Glutamatergic neuron (in vitro differentiated cells): ENCODE data around the gene DHRS1. TPM values are rescaled to one million over a fixed set of nuclear protein-coding genes. Genes with fewer than 3 reads are reported as not detected.

ENCODE experiments used
- DNase-seq: peaks from one replicate; pipeline ENCODE4 v3.0.0; 2022
- H3K27ac Mint-ChIP-seq: one replicate; pipeline ENCODE4 v1.8.0; 2020; ENCODE audit warnings: mild to moderate bottlenecking, mixed read lengths, inconsistent platforms; ENCODE audit not compliant: unreplicated experiment
- H3K27me3 Mint-ChIP-seq: one replicate; pipeline ENCODE4 v1.8.0; 2020; ENCODE audit warnings: mild to moderate bottlenecking, moderate library complexity, mixed read lengths, inconsistent platforms; ENCODE audit not compliant: unreplicated experiment
- H3K36me3 Mint-ChIP-seq: one replicate; pipeline ENCODE4 v1.8.0; 2020; ENCODE audit warnings: mild to moderate bottlenecking, mixed read lengths, inconsistent platforms; ENCODE audit not compliant: unreplicated experiment
- H3K4me1 Mint-ChIP-seq: one replicate; pipeline ENCODE4 v1.8.0; 2020; ENCODE audit warnings: mild to moderate bottlenecking, low read depth, mixed read lengths, inconsistent platforms; ENCODE audit not compliant: unreplicated experiment
- H3K4me3 Mint-ChIP-seq: one replicate; pipeline ENCODE4 v1.8.0; 2020; ENCODE audit warnings: mild to moderate bottlenecking, mixed read lengths, inconsistent platforms; ENCODE audit not compliant: unreplicated experiment
- H3K9me3 Mint-ChIP-seq: one replicate; pipeline ENCODE4 v1.8.0; 2020; ENCODE audit warnings: mild to moderate bottlenecking, moderate library complexity, mixed read lengths, inconsistent platforms; ENCODE audit not compliant: unreplicated experiment
- CTCF ChIP-seq: fragments of 200-600 bp; sonication (generic); IDR thresholded peaks from one replicate; pipeline ENCODE4 v1.5.0; 2021; ENCODE audit not compliant: partially characterized antibody, unreplicated experiment
- total RNA-seq: library from RNA; stranded (reverse); fragmentation: NEBNext Ultra II Directional; extraction: Animal tissue kit (Norgen Biotek cat#: 25700); gene quantifications from one replicate; pipeline ENCODE4 v1.2.1, GENCODE V29; 2021; ENCODE audit not compliant: unreplicated experiment

DHRS1 gene
- total RNA-seq, 1 donor from 2014 or later = 25.1 TPM

GRCh38 chr14:24290746-24291145, 8.8 kb downstream of the DHRS1 start:
- no peak for TF ChIP-seq CTCF
- Mint-ChIP-seq H3K4me3 (peak overlapping the region; percentile 39), H3K27ac (peak overlapping the region; percentile 4), H3K9me3 (peaks cover 1% of the 10 kb centered on the region), H3K4me1 (no peaks in the 10 kb centered on the region), H3K36me3 (no peaks in the 10 kb centered on the region), H3K27me3 (no peaks in the 10 kb centered on the region)
- DNase-seq = no peak

DNA sequence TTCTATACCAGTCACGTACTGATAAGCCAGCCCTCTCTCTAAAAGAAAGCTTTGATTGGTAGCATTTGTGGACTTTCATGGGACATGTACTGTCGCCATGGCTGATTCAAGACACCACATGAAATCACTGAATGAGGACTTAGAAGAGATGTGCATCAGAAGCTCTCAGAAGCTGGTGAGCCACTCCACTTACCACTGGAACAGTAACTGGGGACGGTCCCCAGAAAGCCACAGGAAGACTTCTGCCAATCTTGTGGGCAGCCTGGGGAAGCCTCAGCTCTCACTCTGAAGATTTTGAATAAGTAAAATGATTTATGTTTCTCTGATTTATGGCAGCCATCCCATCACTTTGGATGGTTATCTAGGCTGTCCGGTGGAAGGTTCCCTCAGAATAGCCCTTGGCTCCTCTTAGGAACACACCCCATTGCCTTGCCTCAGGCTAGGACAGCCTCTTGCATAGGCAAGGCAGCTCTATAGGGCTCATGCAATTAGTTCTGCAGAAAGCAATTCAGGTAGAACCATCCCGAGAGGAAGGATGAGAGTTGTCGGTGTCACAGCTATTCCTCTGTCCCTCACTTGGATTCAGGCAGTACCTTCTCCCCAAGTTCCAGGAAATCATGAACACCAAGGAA, 9.8 kb downstream of the DHRS1 start:
- H3K9me3 Mint-ChIP-seq = peaks cover 1% of the 10 kb centered on the region
- H3K4me1 Mint-ChIP-seq = no peaks in the 10 kb centered on the region
- no peak for TF ChIP-seq CTCF
- H3K27ac Mint-ChIP-seq = no peak overlapping the region
- no peak overlapping the region for H3K4me3 Mint-ChIP-seq
- H3K36me3 Mint-ChIP-seq = no peaks in the 10 kb centered on the region
- no peaks in the 10 kb centered on the region for H3K27me3 Mint-ChIP-seq
- DNase-seq = no peak

DNA sequence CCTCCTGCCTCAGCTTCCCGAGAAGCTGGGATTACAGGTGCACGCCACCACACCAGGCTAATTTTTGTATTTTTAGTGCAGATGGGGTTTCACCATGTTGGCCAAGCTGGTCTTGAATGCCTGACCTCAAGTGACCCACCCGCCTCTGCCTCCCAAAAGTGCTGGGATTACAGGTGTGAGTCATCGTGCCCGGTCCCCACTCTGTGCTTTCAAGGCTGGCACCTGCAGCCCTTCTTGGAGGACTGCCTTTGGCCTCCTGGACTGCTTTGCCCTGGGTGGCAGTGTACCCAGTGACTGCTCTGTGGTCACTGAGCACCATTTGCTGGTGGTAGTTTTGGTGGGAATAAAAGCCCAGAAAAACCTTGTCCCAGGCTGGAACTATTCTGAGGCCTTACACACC, 12.6 kb downstream of the DHRS1 start:
- Mint-ChIP-seq H3K27ac (no peak overlapping the region), H3K4me3 (no peak overlapping the region), H3K9me3 (peaks cover 3% of the 10 kb centered on the region), H3K4me1 (no peaks in the 10 kb centered on the region), H3K36me3 (no peaks in the 10 kb centered on the region), H3K27me3 (no peaks in the 10 kb centered on the region)
- no peak for TF ChIP-seq CTCF
- DNase-seq = no peak

DNA sequence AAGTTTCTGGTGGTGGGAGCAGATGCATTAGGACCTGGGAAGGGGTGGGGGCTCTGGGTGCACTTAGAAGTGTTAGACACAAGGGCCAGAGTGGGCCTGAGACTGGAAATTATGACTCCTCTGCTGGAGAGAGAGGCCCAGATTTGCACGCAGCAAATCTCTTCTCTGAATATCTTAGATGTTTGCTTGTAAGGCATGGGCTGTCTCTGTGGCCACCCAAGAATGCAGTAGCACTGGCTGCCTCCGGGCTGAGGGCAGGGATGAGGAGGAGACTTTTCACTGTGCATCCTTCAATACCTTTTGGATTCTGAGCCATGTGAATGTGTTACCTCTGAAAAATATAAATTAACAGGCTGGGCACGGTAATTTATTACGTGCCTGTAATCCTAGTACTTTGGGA, 14.2 kb downstream of the DHRS1 start:
- H3K4me3 Mint-ChIP-seq = no peak overlapping the region
- no peaks in the 10 kb centered on the region for H3K36me3 Mint-ChIP-seq
- H3K4me1 Mint-ChIP-seq = no peaks in the 10 kb centered on the region
- H3K27me3 Mint-ChIP-seq = no peaks in the 10 kb centered on the region
- no peak overlapping the region for H3K27ac Mint-ChIP-seq
- DNase-seq = no peak
- H3K9me3 Mint-ChIP-seq = peaks cover 3% of the 10 kb centered on the region
- no peak for TF ChIP-seq CTCF

DNA sequence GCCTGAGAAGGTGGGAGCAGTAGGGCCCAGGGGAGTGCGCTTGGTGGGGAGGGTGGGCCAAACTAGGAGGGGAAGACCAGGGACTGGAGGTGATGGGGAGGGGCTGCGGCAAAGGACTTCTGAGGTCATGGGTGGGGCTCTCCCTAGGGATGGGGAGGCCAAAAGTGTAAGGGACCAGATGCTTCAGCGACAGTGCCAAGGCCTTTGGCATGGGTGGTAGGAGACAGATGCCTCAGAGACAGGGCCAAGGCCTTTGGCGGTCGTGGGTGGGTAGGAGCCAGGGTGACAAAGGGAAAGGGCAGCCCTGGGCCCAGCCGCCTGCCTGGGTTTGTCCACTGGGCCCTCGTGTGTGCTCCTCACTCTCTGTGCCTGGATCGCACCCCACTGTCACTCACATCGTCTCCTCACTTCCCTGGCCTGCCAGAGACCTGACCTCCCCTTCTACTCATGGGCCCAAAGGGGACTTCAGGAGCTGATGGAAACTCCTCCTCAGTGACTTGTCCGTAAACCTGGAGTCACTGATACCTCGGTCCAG, 15.0 kb downstream of the DHRS1 start:
- H3K4me3 Mint-ChIP-seq = no peak overlapping the region
- no peak for TF ChIP-seq CTCF
- no peak for DNase-seq
- H3K9me3 Mint-ChIP-seq = peaks cover 4% of the 10 kb centered on the region
- no peaks in the 10 kb centered on the region for H3K36me3 Mint-ChIP-seq
- no peaks in the 10 kb centered on the region for H3K27me3 Mint-ChIP-seq
- no peak overlapping the region for H3K27ac Mint-ChIP-seq
- no peaks in the 10 kb centered on the region for H3K4me1 Mint-ChIP-seq
